SK-N-SH (cell line): ENCODE measurements around the gene CMPK1. TPM values are rescaled to one million over a fixed set of nuclear protein-coding genes. Genes with fewer than 3 reads are reported as not detected.

ENCODE experiments used
- CTCF ChIA-PET: fragments of 300-600, 350-600 bp; formaldehyde crosslinking; extraction: SDS; loops from one replicate; lab custom pipeline; 2021; lab: Yijun Ruan, JAX
- POLR2A ChIA-PET: fragments of 350-600 bp; sonication (Branson Sonifier 250); formaldehyde crosslinking; extraction: SDS; loops from one replicate; lab custom pipeline; 2020; ENCODE audit warnings: antibody characterized with exemption, inconsistent platforms; lab: Yijun Ruan, JAX
- DNase-seq: peaks from one replicate; pipeline ENCODE4 v3.0.0; 2012
- H2AFZ ChIP-seq: fragments of 200-600 bp; sonication (generic); 2 replicates; pipeline ENCODE4 v1.8.1; 2016; ENCODE audit warnings: antibody characterized with exemption, mild to moderate bottlenecking, low read depth
- H3F3A ChIP-seq: fragments of 200-600 bp; sonication (generic); replicated peaks from 2 replicates; pipeline ENCODE3; 2016; ENCODE audit warnings: antibody characterized with exemption, mild to moderate bottlenecking; ENCODE audit not compliant: insufficient read depth
- H3K27ac ChIP-seq, 2 experiments: fragments of 200-500 bp in 1 of 2; fragments of 200-600 bp in 1 of 2; sonication (Bioruptor generic) in 1 of 2; sonication (generic), shearing (Covaris generic) in 1 of 2; 2 replicates each; pipeline versions ENCODE4 v1.5.1 to v1.6.1; 2014 to 2016; ENCODE audit warnings: low read depth in 2 of 2, inconsistent platforms in 1 of 2, low read length in 1 of 2, mild to moderate bottlenecking in 1 of 2, mixed read lengths in 1 of 2
- H3K27me3 ChIP-seq: fragments of 200-600 bp; sonication (generic), shearing (Covaris generic); 2 replicates; pipeline ENCODE4 v1.6.1; 2016; ENCODE audit warnings: mixed run types; ENCODE audit not compliant: insufficient read depth
- H3K36me3 ChIP-seq, 2 experiments: fragments of 200-500 bp in 1 of 2; fragments of 200-600 bp in 1 of 2; sonication (Bioruptor generic) in 1 of 2; sonication (generic) in 1 of 2; replicated peaks in 1 of 2; 2 replicates each; pipeline versions ENCODE3 to v1.5.1; 2014 to 2016; ENCODE audit warnings: low read length in 1 of 2, mild to moderate bottlenecking in 1 of 2; ENCODE audit not compliant: insufficient read depth in 2 of 2, control insufficient read depth in 1 of 2
- H3K4me1 ChIP-seq, 2 experiments: fragments of 200-500 bp in 1 of 2; fragments of 200-600 bp in 1 of 2; sonication (Bioruptor generic) in 1 of 2; sonication (generic), shearing (Covaris generic) in 1 of 2; 2 replicates each; pipeline versions ENCODE4 v1.5.1 to v1.6.1; 2014 to 2016; ENCODE audit warnings: low read depth in 1 of 2, low read length in 1 of 2, mixed run types in 1 of 2; ENCODE audit not compliant: insufficient read depth in 2 of 2, control insufficient read depth in 1 of 2
- H3K4me2 ChIP-seq: fragments of 200-600 bp; sonication (generic), shearing (Covaris generic); 2 replicates; pipeline ENCODE4 v1.6.1; 2017; ENCODE audit warnings: mixed run types
- H3K4me3 ChIP-seq, 2 experiments: fragments of 200-500 bp in 1 of 2; fragments of 200-600 bp in 1 of 2; sonication (Bioruptor generic) in 1 of 2; sonication (generic), shearing (Covaris generic) in 1 of 2; 2 replicates each; pipeline versions ENCODE4 v1.5.1 to v1.8.1; 2014 to 2016; ENCODE audit warnings: low read depth in 2 of 2, inconsistent platforms in 1 of 2, low read length in 1 of 2, mild to moderate bottlenecking in 1 of 2, mixed read lengths in 1 of 2, moderate library complexity in 1 of 2
- H3K79me2 ChIP-seq: fragments of 200-600 bp; sonication (generic); 2 replicates; pipeline ENCODE4 v1.8.1; 2017; ENCODE audit warnings: mild to moderate bottlenecking; ENCODE audit not compliant: insufficient read depth
- H3K9ac ChIP-seq: fragments of 200-600 bp; sonication (generic); 2 replicates; pipeline ENCODE4 v1.6.1; 2017; ENCODE audit warnings: mixed run types
- H3K9me2 ChIP-seq: fragments of 200-600 bp; sonication (generic); 2 replicates; pipeline ENCODE4 v1.6.1; 2017; ENCODE audit warnings: mixed run types
- H3K9me3 ChIP-seq: fragments of 200-600 bp; sonication (generic); 2 replicates; pipeline ENCODE4 v1.6.1; 2017; ENCODE audit warnings: mixed run types, mild to moderate bottlenecking, moderate library complexity
- H4K20me1 ChIP-seq: fragments of 200-600 bp; sonication (generic); 2 replicates; pipeline ENCODE4 v1.6.1; 2017; ENCODE audit warnings: mild to moderate bottlenecking, mixed run types; ENCODE audit not compliant: insufficient read depth
- CTCF ChIP-seq: fragments of 200-600 bp; sonication (generic); IDR thresholded peaks from 2 replicates; pipeline ENCODE4 v1.6.1; 2017; ENCODE audit warnings: antibody characterized with exemption, mild to moderate bottlenecking, moderate library complexity
- ELF1 ChIP-seq: IDR thresholded peaks from 2 replicates; pipeline ENCODE4 v1.4.0; 2012
- FOSL2 ChIP-seq: IDR thresholded peaks from 2 replicates; pipeline ENCODE4 v1.4.0; 2012; ENCODE audit warnings: low read depth, mild to moderate bottlenecking, moderate library complexity, borderline replicate concordance
- IRF3 ChIP-seq: fragments of 150-350 bp; IDR thresholded peaks from 2 replicates; pipeline ENCODE4 v1.6.1; 2016; ENCODE audit warnings: mild to moderate bottlenecking, low read depth, low read length
- JUND ChIP-seq: IDR thresholded peaks from 2 replicates; pipeline ENCODE4 v1.4.0; 2012
- NFIC ChIP-seq: IDR thresholded peaks from 2 replicates; pipeline ENCODE4 v1.4.0; 2012; ENCODE audit warnings: borderline replicate concordance
- POLR2AphosphoS5 ChIP-seq: IDR thresholded peaks from 2 replicates; pipeline ENCODE4 v1.6.1; 2012; ENCODE audit warnings: low read depth, low read length
- RCOR1 ChIP-seq: fragments of 150-350 bp; IDR thresholded peaks from 2 replicates; pipeline ENCODE4 v1.6.1; 2017; ENCODE audit warnings: antibody characterized with exemption, low read length
- TEAD4 ChIP-seq: IDR thresholded peaks from 2 replicates; pipeline ENCODE4 v1.4.0; 2012; ENCODE audit warnings: mild to moderate bottlenecking, borderline replicate concordance; ENCODE audit not compliant: insufficient read depth
- YY1 ChIP-seq: IDR thresholded peaks from 2 replicates; pipeline ENCODE4 v1.4.0; 2012; ENCODE audit warnings: low read depth, mild to moderate bottlenecking
- WGBS: methylation state at CpG from one replicate; pipeline ENCODE4 v1.1.6; 2017; ENCODE audit warnings: low lambda C conversion rate; 5-methylcytosine and 5-hydroxymethylcytosine counted together
- polyA plus RNA-seq, 3 experiments: library from polyadenylated mRNA; depleted of rRNA; stranded (reverse); fragments of >200 nt; gene quantifications; 2 replicates each; pipeline ENCODE4 v1.2.3, GENCODE V29; 2012
- TF ChIP-seq, protein P1 (sequence below): IDR thresholded peaks from 2 replicates; pipeline ENCODE4; 2012
- TF ChIP-seq, protein P2 (sequence below): IDR thresholded peaks from 2 replicates; pipeline ENCODE4 v1.4.0; 2012; ENCODE audit warnings: low read depth
- TF ChIP-seq, protein P3 (sequence below): IDR thresholded peaks from 2 replicates; pipeline ENCODE4 v1.4.0; 2012; ENCODE audit warnings: low read depth, borderline replicate concordance
- TF ChIP-seq, protein P4 (sequence below): IDR thresholded peaks from 2 replicates; pipeline ENCODE4 v1.6.1; 2012; ENCODE audit warnings: mild to moderate bottlenecking, low read depth, low read length, moderate library complexity

Gene CMPK1
- polyA plus RNA-seq, 1 of the 3 experiments (the other 2 are of a cell fraction) = 17.5 TPM

- H4K20me1 ChIP-seq = no peaks in the 10 kb centered on the region
- DNase-seq = no peak
- no peak overlapping the region for H2AFZ ChIP-seq
- no peak overlapping the region for H3K4me2 ChIP-seq
- peaks cover 13% of the 10 kb centered on the region for H3K79me2 ChIP-seq
- no peaks in the 10 kb centered on the region for H3K36me3 ChIP-seq
- no peaks in the 10 kb centered on the region for H3K9me2 ChIP-seq
- peaks cover 11 to 16% of the 10 kb centered on the region in 2 experiments for H3K4me1 ChIP-seq
- no peak overlapping the region for H3K27ac ChIP-seq
- no peak for TF ChIP-seq POLR2AphosphoS5
- TF ChIP-seq, protein P1, sequence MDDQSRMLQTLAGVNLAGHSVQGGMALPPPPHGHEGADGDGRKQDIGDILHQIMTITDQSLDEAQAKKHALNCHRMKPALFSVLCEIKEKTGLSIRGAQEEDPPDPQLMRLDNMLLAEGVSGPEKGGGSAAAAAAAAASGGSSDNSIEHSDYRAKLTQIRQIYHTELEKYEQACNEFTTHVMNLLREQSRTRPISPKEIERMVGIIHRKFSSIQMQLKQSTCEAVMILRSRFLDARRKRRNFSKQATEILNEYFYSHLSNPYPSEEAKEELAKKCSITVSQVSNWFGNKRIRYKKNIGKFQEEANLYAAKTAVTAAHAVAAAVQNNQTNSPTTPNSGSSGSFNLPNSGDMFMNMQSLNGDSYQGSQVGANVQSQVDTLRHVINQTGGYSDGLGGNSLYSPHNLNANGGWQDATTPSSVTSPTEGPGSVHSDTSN = no peak
- TF ChIP-seq ELF1 = no peak
- no peak for TF ChIP-seq NFIC
- TF ChIP-seq, protein P2, sequence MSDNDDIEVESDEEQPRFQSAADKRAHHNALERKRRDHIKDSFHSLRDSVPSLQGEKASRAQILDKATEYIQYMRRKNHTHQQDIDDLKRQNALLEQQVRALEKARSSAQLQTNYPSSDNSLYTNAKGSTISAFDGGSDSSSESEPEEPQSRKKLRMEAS = no peak
- TF ChIP-seq IRF3 = no peak
- no peak for TF ChIP-seq FOSL2
- TF ChIP-seq TEAD4 = no peak
- no peak for TF ChIP-seq JUND
- TF ChIP-seq, protein P3, sequence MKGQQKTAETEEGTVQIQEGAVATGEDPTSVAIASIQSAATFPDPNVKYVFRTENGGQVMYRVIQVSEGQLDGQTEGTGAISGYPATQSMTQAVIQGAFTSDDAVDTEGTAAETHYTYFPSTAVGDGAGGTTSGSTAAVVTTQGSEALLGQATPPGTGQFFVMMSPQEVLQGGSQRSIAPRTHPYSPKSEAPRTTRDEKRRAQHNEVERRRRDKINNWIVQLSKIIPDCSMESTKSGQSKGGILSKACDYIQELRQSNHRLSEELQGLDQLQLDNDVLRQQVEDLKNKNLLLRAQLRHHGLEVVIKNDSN = no peak
- no peaks in the 10 kb centered on the region for H3K27me3 ChIP-seq
- CTCF ChIA-PET = no interaction called here
- 92% methylated on average over 1 of the region's 1 CpG for whole genome bisulfite sequencing
- POLR2A ChIA-PET = no interaction called here
- H3F3A ChIP-seq = peaks cover 18% of the 10 kb centered on the region
- no peak overlapping the region for H3K9ac ChIP-seq
- no peak overlapping the region for H3K4me3 ChIP-seq
- H3K9me3 ChIP-seq = no peaks in the 10 kb centered on the region
Observed at GRCh38 chr1:47330212-47330611, 3.4 kb upstream of the CMPK1 start.

DNA sequence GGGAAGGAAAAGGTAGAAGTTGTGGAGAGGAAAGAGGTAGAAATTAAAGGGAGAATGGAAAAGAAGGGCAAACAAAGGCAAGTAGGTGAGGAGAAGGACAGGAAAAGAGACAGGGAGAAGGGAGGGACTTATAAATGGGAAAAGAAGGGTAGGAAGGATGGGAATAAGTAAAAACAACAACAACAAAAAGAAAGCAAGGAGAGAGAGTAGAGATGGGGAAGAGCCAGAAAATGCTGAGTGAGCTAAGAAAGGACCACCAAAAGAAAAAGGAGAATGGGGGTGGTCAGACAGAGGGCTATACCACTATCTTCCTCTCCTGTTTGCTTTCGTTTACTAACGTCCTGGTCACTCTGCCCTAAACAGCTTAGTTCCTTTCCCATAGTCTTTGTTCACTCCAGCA lies 1.7 kb upstream of the CMPK1 start:
- Histone ChIP-seq H3K4me2 (peak overlapping the region; percentile 76; the same call in 1 of the 2 replicates), H3K4me3 (no peak overlapping the region), H3K4me1 (peaks cover 17% of the 10 kb centered on the region in 2 experiments), H3F3A (peaks cover 18% of the 10 kb centered on the region), H4K20me1 (peaks cover 8% of the 10 kb centered on the region), H3K9me3 (no peaks in the 10 kb centered on the region), H3K27me3 (no peaks in the 10 kb centered on the region), H3K36me3 (no peaks in the 10 kb centered on the region), H3K79me2 (peaks cover 30% of the 10 kb centered on the region), H3K9ac (no peak overlapping the region), H3K9me2 (no peaks in the 10 kb centered on the region), H2AFZ (no peak overlapping the region), H3K27ac (no peak overlapping the region)
- WGBS = 98% methylated on average over 2 of the region's 2 CpGs
- POLR2A ChIA-PET = interaction anchor here (3.5 kb wide), 1 partner anchor 18 kb away, joined by 22 read pairs; the partner anchor contains the start of gene STIL
- DNase-seq = no peak
- CTCF ChIA-PET = interaction anchor here (1.0 kb wide), 1 partner anchor 13 kb away, joined by 3 read pairs; no protein-coding TSS in a partner anchor
- no peak for TF ChIP-seq YY1
- TF ChIP-seq RCOR1 = no peak
- TF ChIP-seq, protein P4, sequence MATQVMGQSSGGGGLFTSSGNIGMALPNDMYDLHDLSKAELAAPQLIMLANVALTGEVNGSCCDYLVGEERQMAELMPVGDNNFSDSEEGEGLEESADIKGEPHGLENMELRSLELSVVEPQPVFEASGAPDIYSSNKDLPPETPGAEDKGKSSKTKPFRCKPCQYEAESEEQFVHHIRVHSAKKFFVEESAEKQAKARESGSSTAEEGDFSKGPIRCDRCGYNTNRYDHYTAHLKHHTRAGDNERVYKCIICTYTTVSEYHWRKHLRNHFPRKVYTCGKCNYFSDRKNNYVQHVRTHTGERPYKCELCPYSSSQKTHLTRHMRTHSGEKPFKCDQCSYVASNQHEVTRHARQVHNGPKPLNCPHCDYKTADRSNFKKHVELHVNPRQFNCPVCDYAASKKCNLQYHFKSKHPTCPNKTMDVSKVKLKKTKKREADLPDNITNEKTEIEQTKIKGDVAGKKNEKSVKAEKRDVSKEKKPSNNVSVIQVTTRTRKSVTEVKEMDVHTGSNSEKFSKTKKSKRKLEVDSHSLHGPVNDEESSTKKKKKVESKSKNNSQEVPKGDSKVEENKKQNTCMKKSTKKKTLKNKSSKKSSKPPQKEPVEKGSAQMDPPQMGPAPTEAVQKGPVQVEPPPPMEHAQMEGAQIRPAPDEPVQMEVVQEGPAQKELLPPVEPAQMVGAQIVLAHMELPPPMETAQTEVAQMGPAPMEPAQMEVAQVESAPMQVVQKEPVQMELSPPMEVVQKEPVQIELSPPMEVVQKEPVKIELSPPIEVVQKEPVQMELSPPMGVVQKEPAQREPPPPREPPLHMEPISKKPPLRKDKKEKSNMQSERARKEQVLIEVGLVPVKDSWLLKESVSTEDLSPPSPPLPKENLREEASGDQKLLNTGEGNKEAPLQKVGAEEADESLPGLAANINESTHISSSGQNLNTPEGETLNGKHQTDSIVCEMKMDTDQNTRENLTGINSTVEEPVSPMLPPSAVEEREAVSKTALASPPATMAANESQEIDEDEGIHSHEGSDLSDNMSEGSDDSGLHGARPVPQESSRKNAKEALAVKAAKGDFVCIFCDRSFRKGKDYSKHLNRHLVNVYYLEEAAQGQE = no peak
- no peak for TF ChIP-seq CTCF
- no peak for TF ChIP-seq IRF3
